Measurements from ENCODE around the gene ENTPD2.

DNA sequence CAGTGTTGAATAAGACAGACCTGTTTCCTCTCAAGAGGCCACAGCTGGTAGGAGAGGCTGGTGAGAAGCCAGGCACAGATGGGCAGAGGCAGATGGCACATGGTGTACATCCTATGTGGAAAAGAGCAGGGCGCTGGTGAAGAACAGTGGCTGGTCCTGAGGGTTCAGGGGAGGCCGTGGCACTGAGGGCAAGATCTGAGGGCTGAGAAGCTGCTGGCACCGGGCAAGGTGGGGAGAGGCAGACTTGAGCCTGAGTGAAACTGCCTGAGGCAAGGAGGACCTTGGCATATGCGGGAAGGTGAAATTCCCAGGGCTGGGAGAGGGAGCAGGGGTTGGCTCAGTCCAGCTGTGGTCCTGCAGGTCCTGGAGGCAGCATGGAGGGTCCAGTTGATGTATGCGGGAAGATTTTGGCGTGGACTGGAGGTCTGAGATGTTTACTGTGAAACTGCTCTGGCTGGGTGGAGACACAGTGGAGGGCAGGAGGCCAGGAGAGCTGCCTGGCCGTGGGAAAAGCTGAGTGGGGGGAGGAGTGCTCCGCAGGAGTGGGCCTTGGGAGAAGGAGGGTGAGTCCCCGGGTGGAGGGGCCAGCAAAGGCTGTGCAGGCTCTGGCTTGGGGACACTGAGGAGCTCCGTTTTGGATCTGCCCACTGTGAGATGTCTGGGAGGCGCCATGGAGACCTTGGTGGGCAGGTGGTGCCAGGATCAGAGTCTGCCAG lies 35.5 kb upstream of the ENTPD2 start:
- TF ChIP-seq CTCF (IDR thresholded peaks at IDR 0.05) (no peak), POLR2A (IDR thresholded peaks at IDR 0.05) (no peak)
